A549 (cell line): ENCODE results near the gene PDGFC. TPM values are rescaled to one million over a fixed set of nuclear protein-coding genes. Genes with fewer than 3 reads are reported as not detected.

Experiments used
- ATAC-seq, 2 experiments: fragments of 200-7000 bp in 1 of 2; fragments of >200 bp in 1 of 2; cut with Nextera tagmentation in 1 of 2; cut with Tn5 transposase in 1 of 2; 3 replicates each; pipeline versions ENCODE4 v1.8.0 to v1.9.1; 2018 to 2020; ENCODE audit warnings: mild to moderate bottlenecking in 1 of 2, moderate library complexity in 1 of 2
- CTCF ChIA-PET: fragments of 300-600 bp; sonication (Branson Sonifier 250); formaldehyde crosslinking; extraction: SDS; loops from one replicate; lab custom pipeline; 2021; ENCODE audit warnings: antibody characterized with exemption, inconsistent platforms; lab: Yijun Ruan, JAX
- POLR2A ChIA-PET: fragments of 350-600 bp; formaldehyde crosslinking; extraction: SDS; loops from one replicate; lab custom pipeline; 2021; ENCODE audit warnings: antibody characterized with exemption, inconsistent platforms; lab: Yijun Ruan, JAX
- DNase-seq, 2 experiments: peaks; one replicate each; pipeline versions ENCODE4 v3.0.0 to v3.0.0-alpha.2; 2011 to 2016; ENCODE audit warnings: low read depth in 1 of 2, low spot score in 1 of 2
- FAIRE-seq: peaks from 2 replicates; lab custom pipeline; 2011; peaks lifted over from hg19 to GRCh38; lab: Jason Lieb, UNC
- H3K27ac ChIP-seq, 2 experiments: fragments of >200 bp; sonication (Bioruptor Twin); formaldehyde crosslinking; 3 replicates each; pipeline ENCODE4 v1.5.1; 2016 to 2017
- H3K4me1 ChIP-seq: fragments of >200 bp; sonication (Bioruptor Twin); formaldehyde crosslinking; 3 replicates; pipeline ENCODE4 v1.6.1; 2016
- H3K4me2 ChIP-seq: fragments of >200 bp; sonication (Bioruptor Twin); formaldehyde crosslinking; 3 replicates; pipeline ENCODE4 v1.6.1; 2016
- H3K4me3 ChIP-seq: fragments of >200 bp; sonication (Bioruptor Twin); formaldehyde crosslinking; 3 replicates; pipeline ENCODE4 v1.5.1; 2016
- H3K9me3 ChIP-seq: fragments of >200 bp; sonication (Bioruptor Twin); formaldehyde crosslinking; 3 replicates; pipeline ENCODE4 v1.6.1; 2016
- ATOH8 ChIP-seq: fragments of 250-450 bp; sonication (Bioruptor Pico); IDR thresholded peaks from 2 replicates; pipeline ENCODE4 v1.5.0; 2020; ENCODE audit warnings: low read depth, mild to moderate bottlenecking, moderate library complexity
- CBX2 ChIP-seq: fragments of 200-600 bp; sonication (generic); IDR thresholded peaks from 2 replicates; pipeline ENCODE4 v1.6.1; 2016; ENCODE audit warnings: low read depth, mild to moderate bottlenecking, borderline replicate concordance
- CEBPB ChIP-seq, 2 experiments: fragments of >200 bp in 1 of 2; sonication (Bioruptor Twin) in 1 of 2; formaldehyde crosslinking in 1 of 2; IDR thresholded peaks; 2 replicates each; pipeline ENCODE4 v1.6.1; 2012 to 2016
- CHD2 ChIP-seq: fragments of 150-350 bp; IDR thresholded peaks from 2 replicates; pipeline ENCODE4 v1.6.1; 2014; ENCODE audit warnings: low read length; ENCODE audit not compliant: partially characterized antibody
- CHD4 ChIP-seq: fragments of 200-600 bp; sonication (generic); IDR thresholded peaks from 2 replicates; pipeline ENCODE4 v1.6.1; 2016; ENCODE audit warnings: antibody characterized with exemption, mild to moderate bottlenecking, borderline replicate concordance
- E2F6 ChIP-seq: IDR thresholded peaks from 2 replicates; pipeline ENCODE4 v1.6.1; 2012; ENCODE audit warnings: low read depth, borderline replicate concordance
- EHF ChIP-seq: fragments of 250-450 bp; sonication (Bioruptor Pico); IDR thresholded peaks from 2 replicates; pipeline ENCODE4 v1.5.0; 2020; ENCODE audit warnings: mild to moderate bottlenecking
- ELK1 ChIP-seq: fragments of 150-350 bp; IDR thresholded peaks from 2 replicates; pipeline ENCODE4 v1.6.1; 2014; ENCODE audit warnings: low read depth, mild to moderate bottlenecking, low read length
- ESRRA ChIP-seq: fragments of 150-350 bp; IDR thresholded peaks from 2 replicates; pipeline ENCODE4 v1.6.1; 2014; ENCODE audit warnings: mild to moderate bottlenecking, low read length, borderline replicate concordance
- FOXS1 ChIP-seq: fragments of 250-450 bp; sonication (Bioruptor Pico); IDR thresholded peaks from 2 replicates; pipeline ENCODE4 v1.5.0; 2020; ENCODE audit warnings: mild to moderate bottlenecking, moderate library complexity
- HEYL ChIP-seq: fragments of 250-450 bp; sonication (Bioruptor Pico); IDR thresholded peaks from 2 replicates; pipeline ENCODE4 v1.8.0; 2021; ENCODE audit warnings: mild to moderate bottlenecking, moderate library complexity
- HMGXB4 ChIP-seq: fragments of 250-450 bp; sonication (Bioruptor Pico); IDR thresholded peaks from 2 replicates; pipeline ENCODE4 v1.5.0; 2021; ENCODE audit warnings: mild to moderate bottlenecking, moderate library complexity, borderline replicate concordance
- HOXA7 ChIP-seq: fragments of 250-450 bp; sonication (Bioruptor Pico); IDR thresholded peaks from 2 replicates; pipeline ENCODE4 v1.5.0; 2020; ENCODE audit warnings: mild to moderate bottlenecking, moderate library complexity
- HOXB13 ChIP-seq: fragments of 250-450 bp; sonication (Bioruptor Pico); IDR thresholded peaks from 2 replicates; pipeline ENCODE4 v1.5.0; 2020; ENCODE audit warnings: low read depth, mild to moderate bottlenecking, moderate library complexity
- HOXB5 ChIP-seq: fragments of 250-450 bp; sonication (Bioruptor Pico); IDR thresholded peaks from 2 replicates; pipeline ENCODE4 v1.5.0; 2020; ENCODE audit warnings: mild to moderate bottlenecking, moderate library complexity
- JUN ChIP-seq, 2 experiments: fragments of >200 bp; sonication (Bioruptor Twin); formaldehyde crosslinking; IDR thresholded peaks; 2 replicates in 1 of 2; 3 replicates in 1 of 2; pipeline ENCODE4 v1.6.1; 2016 to 2017
- JUNB ChIP-seq: fragments of >200 bp; sonication (Bioruptor Twin); formaldehyde crosslinking; IDR thresholded peaks from 2 replicates; pipeline ENCODE4 v1.6.1; 2016
- MAFK ChIP-seq: fragments of 450-650 bp; IDR thresholded peaks from 2 replicates; pipeline ENCODE4 v1.6.1; 2014; ENCODE audit not compliant: partially characterized antibody
- MAZ ChIP-seq: fragments of 150-350 bp; IDR thresholded peaks from 2 replicates; pipeline ENCODE4 v1.6.1; 2014; ENCODE audit warnings: antibody characterized with exemption, low read depth, low read length, borderline replicate concordance
- MYC ChIP-seq: IDR thresholded peaks from 2 replicates; pipeline ENCODE4 v1.6.1; 2012; ENCODE audit warnings: mild to moderate bottlenecking, inconsistent platforms, low read length, improper control_type of control experiment, borderline replicate concordance
- NPAS2 ChIP-seq: fragments of 250-450 bp; sonication (Bioruptor Pico); IDR thresholded peaks from 2 replicates; pipeline ENCODE4 v1.8.0; 2022; ENCODE audit warnings: mild to moderate bottlenecking, moderate library complexity, borderline replicate concordance
- PBX3 ChIP-seq: IDR thresholded peaks from 2 replicates; pipeline ENCODE4 v1.6.1; 2012
- POLR2AphosphoS2 ChIP-seq: conservative IDR thresholded peaks from 2 replicates; pipeline ENCODE4 v1.6.1; 2012; ENCODE audit warnings: low read length, improper control_type of control experiment, inconsistent platforms
- RARB ChIP-seq: fragments of 250-450 bp; sonication (Bioruptor Pico); IDR thresholded peaks from 2 replicates; pipeline ENCODE4 v1.8.0; 2021; ENCODE audit warnings: mild to moderate bottlenecking, moderate library complexity
- RCOR1 ChIP-seq: fragments of 150-350 bp; IDR thresholded peaks from 2 replicates; pipeline ENCODE4 v1.6.1; 2014; ENCODE audit warnings: antibody characterized with exemption, low read length, low read depth
- ZC3H11A ChIP-seq: fragments of 450-650 bp; IDR thresholded peaks from 2 replicates; pipeline ENCODE4 v1.6.1; 2014; ENCODE audit warnings: antibody characterized with exemption, mild to moderate bottlenecking
- ZFP36 ChIP-seq: fragments of 450-650 bp; IDR thresholded peaks from 2 replicates; pipeline ENCODE4 v1.6.1; 2014; ENCODE audit warnings: borderline replicate concordance; ENCODE audit not compliant: partially characterized antibody
- ZSCAN20 ChIP-seq: fragments of 250-450 bp; sonication (Bioruptor Pico); IDR thresholded peaks from 2 replicates; pipeline ENCODE4 v1.8.0; 2022; ENCODE audit warnings: mild to moderate bottlenecking, moderate library complexity
- WGBS: methylation state at CpG from one replicate; pipeline ENCODE4 v1.1.6; 2017; ENCODE audit errors: missing lambda C conversion rate; 5-methylcytosine and 5-hydroxymethylcytosine counted together
- polyA plus RNA-seq, 4 experiments: library from polyadenylated mRNA; depleted of rRNA in 3 of 4; stranded (reverse); fragments of >200 nt; fragmentation: RNase III in 1 of 4; extraction: RNeasy Plus Mini Kit Qiagen cat#74134 plus additional on column Dnase treatment in 1 of 4; gene quantifications; 2 replicates in 3 of 4; 3 replicates in 1 of 4; pipeline ENCODE4 v1.2.3, GENCODE V29; 2011 to 2017

PDGFC gene
- polyA plus RNA-seq, 2 of the 4 experiments (the other 2 are of a cell fraction), result 3.5 to 4.1 TPM

- CTCF ChIA-PET, result no interaction called here
- DNase-seq (no peak), FAIRE-seq (no peak), ATAC-seq (no peak)
- Histone ChIP-seq H3K27ac (no peak overlapping the region), H3K4me2 (no peak overlapping the region), H3K9me3 (no peaks in the 10 kb centered on the region), H3K4me1 (no peaks in the 10 kb centered on the region), H3K4me3 (no peak overlapping the region)
- TF ChIP-seq NPAS2 (no peak), CHD4 (no peak), HEYL (CRISPR knock-in tag) (no peak)
- 92% methylated on average over 3 of the region's 3 CpGs for WGBS
- POLR2A ChIA-PET, result no interaction called here
Observed at GRCh38 chr4:156898373-156899117, 73.1 kb downstream of the PDGFC start.

GRCh38 chr4:156896527-156896926 is 75.1 kb downstream of the PDGFC start:
- ATAC-seq, result no peak
- Histone ChIP-seq H3K9me3 (no peaks in the 10 kb centered on the region), H3K4me1 (no peaks in the 10 kb centered on the region), H3K27ac (no peak overlapping the region), H3K4me2 (no peak overlapping the region), H3K4me3 (no peak overlapping the region)
- no peak for FAIRE-seq
- 86% methylated on average over 1 of the region's 1 CpG for WGBS
- TF ChIP-seq HMGXB4 (CRISPR knock-in tag) (no peak), MAZ (no peak), MAFK (no peak), HOXA7 (CRISPR knock-in tag) (no peak), HEYL (CRISPR knock-in tag) (no peak), PBX3 (no peak), ELK1 (no peak), ESRRA (no peak), FOXS1 (CRISPR knock-in tag) (no peak), NPAS2 (no peak), RARB (CRISPR knock-in tag) (no peak), JUN (IDR thresholded peaks at IDR 0.05) (no peak), ZFP36 (no peak), CHD2 (no peak), HOXB13 (CRISPR knock-in tag) (no peak), ZC3H11A (no peak)
- ChIA-PET CTCF (no interaction called here), POLR2A (no interaction called here)
- DNase-seq, result no peak

- H3K4me1 ChIP-seq, result no peaks in the 10 kb centered on the region
- FAIRE-seq (no peak), DNase-seq (no peak), ATAC-seq (no peak)
- H3K27ac ChIP-seq, result no peak overlapping the region
- POLR2A ChIA-PET, result no interaction called here
- no peak overlapping the region for H3K4me2 ChIP-seq
- H3K9me3 ChIP-seq, result no peaks in the 10 kb centered on the region
- CTCF ChIA-PET, result no interaction called here
- H3K4me3 ChIP-seq, result no peak overlapping the region
- WGBS, result 75% methylated on average over 1 of the region's 1 CpG
- TF ChIP-seq JUN (IDR thresholded peaks at IDR 0.05), result no peak
- TF ChIP-seq CEBPB (IDR thresholded peaks at IDR 0.05), result no peak
- no peak for TF ChIP-seq ESRRA
- TF ChIP-seq HOXB5 (CRISPR knock-in tag), result no peak
- TF ChIP-seq EHF (CRISPR knock-in tag), result no peak
- TF ChIP-seq ZSCAN20 (CRISPR knock-in tag), result no peak
- no peak for TF ChIP-seq JUNB
- TF ChIP-seq POLR2AphosphoS2, result no peak
- TF ChIP-seq MAZ, result no peak
- TF ChIP-seq E2F6, result no peak
- no peak for TF ChIP-seq ZFP36
- no peak for TF ChIP-seq ATOH8 (CRISPR knock-in tag)
- no peak for TF ChIP-seq CBX2
- no peak for TF ChIP-seq RCOR1
- TF ChIP-seq MYC, result no peak
Observed at GRCh38 chr4:156894234-156894633, 77.4 kb downstream of the PDGFC start.
